SU-DHL-6 (cell line): ENCODE results near the gene MLYCD.

Source experiments
- H2AFZ ChIP-seq: fragments of 200-600 bp; sonication (generic); 2 replicates; pipeline ENCODE4 v1.6.1; 2014; ENCODE audit warnings: low read depth, mild to moderate bottlenecking, moderate library complexity, mixed read lengths, antibody characterized with exemption, low read length; ENCODE audit not compliant: severe bottlenecking
- H3F3A ChIP-seq: fragments of 200-600 bp; shearing (Covaris generic); 2 replicates; pipeline ENCODE4 v1.6.0; 2016; ENCODE audit warnings: antibody characterized with exemption, mild to moderate bottlenecking; ENCODE audit not compliant: insufficient read depth
- H3K27ac ChIP-seq: fragments of 200-600 bp; sonication (generic); 2 replicates; pipeline ENCODE4 v1.5.1; 2016; ENCODE audit warnings: low read depth, mild to moderate bottlenecking, low read length, moderate library complexity, mixed read lengths
- H3K27me3 ChIP-seq: fragments of 200-600 bp; sonication (generic), shearing (Covaris generic); 2 replicates; pipeline ENCODE4 v1.6.0; 2014; ENCODE audit warnings: mild to moderate bottlenecking, low read length
- H3K36me3 ChIP-seq: fragments of 200-600 bp; sonication (generic); 2 replicates; pipeline ENCODE4 v1.6.1; 2014; ENCODE audit warnings: mild to moderate bottlenecking, low read length, mixed read lengths
- H3K4me2 ChIP-seq: fragments of 300-600, 200-600 bp; shearing (Covaris generic), sonication (generic); 2 replicates; pipeline ENCODE4 v1.6.0; 2014; ENCODE audit warnings: low read length, low read depth, mild to moderate bottlenecking; ENCODE audit not compliant: poor library complexity, severe bottlenecking
- H3K4me3 ChIP-seq: fragments of 200-600 bp; sonication (generic); 2 replicates; pipeline ENCODE4 v1.5.1; 2014; ENCODE audit warnings: antibody characterized with exemption, low read length, mild to moderate bottlenecking, mixed read lengths; ENCODE audit not compliant: insufficient read depth, poor library complexity, severe bottlenecking
- H3K79me2 ChIP-seq: fragments of 200-600 bp; sonication (generic); 2 replicates; pipeline ENCODE4 v1.6.1; 2014; ENCODE audit warnings: mild to moderate bottlenecking, low read length, moderate library complexity; ENCODE audit not compliant: insufficient read depth
- H3K9ac ChIP-seq: fragments of 200-600 bp; sonication (generic); 2 replicates; pipeline ENCODE4 v1.7.0; 2014; ENCODE audit warnings: mild to moderate bottlenecking, low read length
- H3K9me2 ChIP-seq: fragments of 200-600 bp; sonication (generic); replicated peaks from 2 replicates; pipeline ENCODE4 v1.6.1; 2014; ENCODE audit warnings: low read length; ENCODE audit not compliant: insufficient read depth
- H3K9me3 ChIP-seq: fragments of 200-600 bp; sonication (generic); 2 replicates; pipeline ENCODE4 v1.6.1; 2014; ENCODE audit warnings: low read length, mixed read lengths; ENCODE audit not compliant: insufficient read depth
- H4K20me1 ChIP-seq: fragments of 200-600 bp; sonication (generic); 2 replicates; pipeline ENCODE4 v1.6.1; 2014; ENCODE audit warnings: low read depth, mild to moderate bottlenecking, antibody characterized with exemption, low read length, moderate library complexity, mixed read lengths
- CTCF ChIP-seq: fragments of 200-600 bp; sonication (generic); IDR thresholded peaks from one replicate; pipeline ENCODE4 v1.5.1; 2017; ENCODE audit warnings: antibody characterized with exemption, mild to moderate bottlenecking, low read length, moderate library complexity; ENCODE audit not compliant: insufficient read depth, poor library complexity, severe bottlenecking
- EZH2phosphoT487 ChIP-seq: fragments of 200-600 bp; sonication (generic), shearing (Covaris generic); conservative IDR thresholded peaks from 2 replicates; pipeline ENCODE4 v1.6.1; 2018; ENCODE audit warnings: mild to moderate bottlenecking, antibody characterized with exemption, low read length, moderate library complexity, mixed read lengths

Gene MLYCD

GRCh38 chr16:83946154-83946780 lies 47.4 kb downstream of the MLYCD start:
- Histone ChIP-seq H4K20me1 (no peaks in the 10 kb centered on the region), H3K9me2 (no peaks in the 10 kb centered on the region), H3K79me2 (no peaks in the 10 kb centered on the region), H3K4me2 (no peak overlapping the region), H3K27ac (no peak overlapping the region), H3K27me3 (no peaks in the 10 kb centered on the region), H3F3A (no peaks in the 10 kb centered on the region), H3K36me3 (no peaks in the 10 kb centered on the region), H3K9ac (no peak overlapping the region), H2AFZ (no peak overlapping the region), H3K4me3 (no peak overlapping the region), H3K9me3 (no peaks in the 10 kb centered on the region)
- TF ChIP-seq EZH2phosphoT487 (no peak), CTCF (no peak)

- Histone ChIP-seq H3F3A (no peaks in the 10 kb centered on the region), H3K79me2 (no peaks in the 10 kb centered on the region), H3K36me3 (no peaks in the 10 kb centered on the region), H2AFZ (no peak overlapping the region), H3K9me3 (no peaks in the 10 kb centered on the region), H3K4me2 (no peak overlapping the region), H3K27ac (no peak overlapping the region), H3K27me3 (no peaks in the 10 kb centered on the region), H3K9ac (no peak overlapping the region), H3K9me2 (no peaks in the 10 kb centered on the region), H3K4me3 (no peak overlapping the region), H4K20me1 (no peaks in the 10 kb centered on the region)
- TF ChIP-seq CTCF: no peak
- TF ChIP-seq EZH2phosphoT487: no peak
Observed at GRCh38 chr16:83946781-83947566, 48.1 kb downstream of the MLYCD start.

- Histone ChIP-seq H2AFZ (no peak overlapping the region), H3K79me2 (no peaks in the 10 kb centered on the region), H3K4me2 (no peak overlapping the region), H3F3A (no peaks in the 10 kb centered on the region), H4K20me1 (no peaks in the 10 kb centered on the region), H3K9me3 (no peaks in the 10 kb centered on the region), H3K36me3 (no peaks in the 10 kb centered on the region), H3K27ac (no peak overlapping the region), H3K9me2 (no peaks in the 10 kb centered on the region), H3K27me3 (no peaks in the 10 kb centered on the region), H3K9ac (no peak overlapping the region), H3K4me3 (no peak overlapping the region)
- TF ChIP-seq CTCF (no peak), EZH2phosphoT487 (no peak)
Observed at GRCh38 chr16:83947642-83948234, 48.8 kb downstream of the MLYCD start.
